VCaP (cell line): ENCODE measurements around the gene VSTM2L.
A peak's percentile ranks its signal among the peaks of the same experiment; 100 is the strongest.

ENCODE experiments used
- H3K27ac ChIP-seq: fragments of 450-650 bp; 2 replicates; pipeline ENCODE4 v1.5.1; 2017
- CTCF ChIP-seq: fragments of 450-650 bp; conservative IDR thresholded peaks from 2 replicates; pipeline ENCODE4 v1.5.1; 2017; ENCODE audit warnings: mild to moderate bottlenecking, moderate library complexity

VSTM2L gene

GRCh38 chr20:37991157-37991866 is 88.4 kb downstream of the VSTM2L start:
- no peak for TF ChIP-seq CTCF
- H3K27ac ChIP-seq = peak overlapping the region; percentile 87

GRCh38 chr20:37991908-37992307 is 89.0 kb downstream of the VSTM2L start:
- no peak for TF ChIP-seq CTCF
- H3K27ac ChIP-seq = peak overlapping the region; percentile 87

GRCh38 chr20:37992802-37993409 is 90.0 kb downstream of the VSTM2L start:
- TF ChIP-seq CTCF = peak; percentile 83
- peak overlapping the region; percentile 87 for H3K27ac ChIP-seq

GRCh38 chr20:37994512-37994911 is 91.6 kb downstream of the VSTM2L start:
- H3K27ac ChIP-seq = peak overlapping the region; percentile 61; the same call in 1 of the 2 replicates
- TF ChIP-seq CTCF = no peak
